GM23248 (cell line): Measurements from ENCODE around the gene CRY1.
"Not testable (repeated sequence)": the region's sequence is repeated elsewhere in the genome, so short reads cannot be mapped to it uniquely, and the experiment has no call there.

ENCODE experiments used
- EZH2 ChIP-seq: fragments of 200-600 bp; sonication (generic); IDR thresholded peaks from 2 replicates; pipeline ENCODE4 v1.6.1; 2018; ENCODE audit warnings: antibody characterized with exemption, mild to moderate bottlenecking; ENCODE audit not compliant: insufficient read depth, poor library complexity, severe bottlenecking
- EZH2phosphoT487 ChIP-seq: fragments of 200-600 bp; sonication (generic); IDR thresholded peaks from 2 replicates; pipeline ENCODE4 v1.6.1; 2018; ENCODE audit warnings: antibody characterized with exemption, moderate library complexity, mild to moderate bottlenecking, low read depth; ENCODE audit not compliant: insufficient read depth

DNA sequence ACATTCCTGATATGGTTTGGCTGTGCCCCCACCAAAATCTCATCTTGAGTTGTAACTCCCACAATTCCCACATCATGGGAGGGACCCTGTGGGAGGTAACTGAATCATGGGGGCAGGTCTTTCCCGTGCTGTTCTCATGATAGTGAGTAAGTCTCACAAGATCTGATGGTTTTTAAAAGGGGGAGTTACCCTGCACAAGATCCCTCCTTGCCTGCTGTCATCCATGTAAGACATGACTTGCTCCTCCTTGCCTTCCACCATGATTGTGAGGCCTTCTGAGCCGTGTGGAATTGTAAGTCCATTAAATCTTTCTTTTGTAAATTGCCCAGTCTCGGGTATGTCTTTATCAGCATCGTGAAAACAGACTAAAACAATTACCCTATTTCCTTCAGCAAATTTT, 90.7 kb downstream of the CRY1 start:
- TF ChIP-seq EZH2, EZH2phosphoT487: not testable (repeated sequence)
